Measurements from ENCODE around the gene OSBPL5. TPM values are rescaled to one million over a fixed set of nuclear protein-coding genes. Genes with fewer than 3 reads are reported as not detected.
A peak's percentile ranks its signal among the peaks of the same experiment; 100 is the strongest.

The OSBPL5 gene
- total RNA-seq, 1 donor from 2014 or later = 115 TPM

DNA sequence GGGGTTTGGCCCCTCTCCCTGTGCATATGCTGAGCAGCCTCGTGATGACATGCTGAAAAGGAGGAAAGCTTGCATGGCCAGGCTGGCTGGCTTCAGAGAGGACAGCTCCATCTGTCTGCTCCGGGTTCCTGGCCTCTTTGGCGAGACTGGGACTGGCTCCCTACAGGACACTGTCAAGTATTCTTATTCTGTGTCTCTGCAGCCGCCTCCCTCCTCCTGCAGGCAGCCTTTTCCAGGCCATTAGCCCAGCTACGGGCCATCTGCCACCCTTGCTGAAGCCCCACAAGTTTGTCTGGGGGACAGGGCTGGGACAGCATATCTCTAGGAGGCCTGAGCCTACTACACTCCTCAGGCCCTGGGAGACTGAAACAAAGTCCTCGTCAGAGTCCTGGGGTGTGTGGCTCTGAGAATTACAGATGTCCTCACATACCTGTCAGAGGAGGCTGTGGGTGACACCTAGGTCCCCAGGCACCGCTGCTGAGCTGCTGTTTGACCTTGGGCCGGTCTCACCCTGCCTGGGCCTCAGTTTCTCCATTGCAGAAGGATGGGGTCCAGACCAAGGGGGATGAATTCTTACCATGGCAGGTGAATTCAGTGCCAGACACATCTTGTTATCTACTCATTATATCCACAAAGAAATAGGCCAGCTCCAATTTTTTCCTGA is 42.5 kb upstream of the OSBPL5 start:
- H3K4me1 Mint-ChIP-seq (ENCODE audit: low read depth, unreplicated experiment) = peaks cover 13% of the 10 kb centered on the region
- H3K9me3 Mint-ChIP-seq (ENCODE audit: unreplicated experiment) = no peaks in the 10 kb centered on the region
- H3K4me3 Mint-ChIP-seq (ENCODE audit: unreplicated experiment) = no peak overlapping the region
- peaks cover 2% of the 10 kb centered on the region for H3K27me3 Mint-ChIP-seq (ENCODE audit: unreplicated experiment)
- H3K27ac Mint-ChIP-seq (ENCODE audit: unreplicated experiment) = no peak overlapping the region
- TF ChIP-seq, protein P1, sequence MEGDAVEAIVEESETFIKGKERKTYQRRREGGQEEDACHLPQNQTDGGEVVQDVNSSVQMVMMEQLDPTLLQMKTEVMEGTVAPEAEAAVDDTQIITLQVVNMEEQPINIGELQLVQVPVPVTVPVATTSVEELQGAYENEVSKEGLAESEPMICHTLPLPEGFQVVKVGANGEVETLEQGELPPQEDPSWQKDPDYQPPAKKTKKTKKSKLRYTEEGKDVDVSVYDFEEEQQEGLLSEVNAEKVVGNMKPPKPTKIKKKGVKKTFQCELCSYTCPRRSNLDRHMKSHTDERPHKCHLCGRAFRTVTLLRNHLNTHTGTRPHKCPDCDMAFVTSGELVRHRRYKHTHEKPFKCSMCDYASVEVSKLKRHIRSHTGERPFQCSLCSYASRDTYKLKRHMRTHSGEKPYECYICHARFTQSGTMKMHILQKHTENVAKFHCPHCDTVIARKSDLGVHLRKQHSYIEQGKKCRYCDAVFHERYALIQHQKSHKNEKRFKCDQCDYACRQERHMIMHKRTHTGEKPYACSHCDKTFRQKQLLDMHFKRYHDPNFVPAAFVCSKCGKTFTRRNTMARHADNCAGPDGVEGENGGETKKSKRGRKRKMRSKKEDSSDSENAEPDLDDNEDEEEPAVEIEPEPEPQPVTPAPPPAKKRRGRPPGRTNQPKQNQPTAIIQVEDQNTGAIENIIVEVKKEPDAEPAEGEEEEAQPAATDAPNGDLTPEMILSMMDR (IDR thresholded peaks at IDR 0.05; ENCODE audit: partially characterized antibody, unreplicated experiment) = no peak
- H3K36me3 Mint-ChIP-seq (ENCODE audit: unreplicated experiment) = peaks cover 14% of the 10 kb centered on the region
- peak; percentile 57 for DNase-seq

DNA sequence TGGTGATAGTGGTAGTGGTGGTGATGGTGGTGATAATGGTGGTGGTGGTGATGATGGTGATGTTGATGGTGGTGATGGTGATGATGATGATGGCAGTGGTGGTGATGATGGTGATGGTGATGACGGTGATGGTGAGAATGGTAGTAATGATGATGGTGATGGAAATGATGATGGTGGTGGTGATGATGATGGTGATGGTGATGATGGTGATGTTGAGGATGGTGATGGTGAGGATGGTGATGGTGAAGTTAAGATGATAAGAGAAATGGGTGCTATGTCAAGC is 41.8 kb upstream of the OSBPL5 start:
- TF ChIP-seq, protein P1 (IDR thresholded peaks at IDR 0.05; ENCODE audit: partially characterized antibody, unreplicated experiment) = no peak
- no peak for DNase-seq
- Mint-ChIP-seq H3K4me3 (ENCODE audit: unreplicated experiment) (no peak overlapping the region), H3K36me3 (ENCODE audit: unreplicated experiment) (peaks cover 11% of the 10 kb centered on the region), H3K9me3 (ENCODE audit: unreplicated experiment) (peaks cover 1% of the 10 kb centered on the region), H3K27me3 (ENCODE audit: unreplicated experiment) (peaks cover 2% of the 10 kb centered on the region), H3K4me1 (ENCODE audit: low read depth, unreplicated experiment) (peaks cover 15% of the 10 kb centered on the region), H3K27ac (ENCODE audit: unreplicated experiment) (no peak overlapping the region)

DNA sequence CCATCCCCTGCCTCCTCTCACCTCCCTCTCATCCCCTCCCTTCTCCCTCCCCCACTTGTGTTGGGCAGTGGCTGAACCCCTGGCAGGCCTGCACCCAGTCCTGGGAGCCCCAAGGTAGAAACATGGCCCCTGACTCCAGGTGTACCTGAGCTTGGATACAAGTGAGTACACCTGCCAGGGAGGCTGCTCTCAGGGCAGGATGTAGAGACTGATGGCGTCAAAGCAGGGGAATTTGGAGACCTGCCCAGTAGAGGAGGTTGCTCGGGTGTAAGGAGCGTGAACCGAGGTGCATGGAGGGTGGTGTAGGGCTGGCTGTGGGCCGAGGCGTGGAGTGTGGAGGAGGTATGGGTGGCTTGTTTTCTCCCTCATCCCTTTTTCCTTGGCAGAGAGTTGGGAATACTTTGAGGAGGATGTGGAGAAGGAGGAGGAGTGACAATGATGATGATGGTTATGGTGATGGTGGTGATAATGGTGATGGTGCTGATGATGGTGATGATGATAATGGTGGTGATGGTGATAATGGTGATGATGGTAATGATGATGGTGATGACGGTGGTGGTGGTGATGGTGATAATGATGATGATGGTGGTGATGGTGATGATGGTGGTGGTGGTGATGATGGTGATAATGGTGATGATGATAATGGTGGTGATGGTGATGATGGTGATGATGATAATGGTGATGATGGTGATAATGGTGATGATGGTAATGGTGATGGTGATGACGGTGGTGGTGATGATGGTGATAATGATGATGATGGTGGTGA is 41.2 kb upstream of the OSBPL5 start:
- TF ChIP-seq, protein P1 (IDR thresholded peaks at IDR 0.05; ENCODE audit: partially characterized antibody, unreplicated experiment) = no peak
- peaks cover 6% of the 10 kb centered on the region for H3K36me3 Mint-ChIP-seq (ENCODE audit: unreplicated experiment)
- H3K27ac Mint-ChIP-seq (ENCODE audit: unreplicated experiment) = no peak overlapping the region
- H3K27me3 Mint-ChIP-seq (ENCODE audit: unreplicated experiment) = peaks cover 4% of the 10 kb centered on the region
- peak; percentile 5 for DNase-seq
- H3K9me3 Mint-ChIP-seq (ENCODE audit: unreplicated experiment) = peaks cover 2% of the 10 kb centered on the region
- peaks cover 15% of the 10 kb centered on the region for H3K4me1 Mint-ChIP-seq (ENCODE audit: low read depth, unreplicated experiment)
- H3K4me3 Mint-ChIP-seq (ENCODE audit: unreplicated experiment) = no peak overlapping the region

DNA sequence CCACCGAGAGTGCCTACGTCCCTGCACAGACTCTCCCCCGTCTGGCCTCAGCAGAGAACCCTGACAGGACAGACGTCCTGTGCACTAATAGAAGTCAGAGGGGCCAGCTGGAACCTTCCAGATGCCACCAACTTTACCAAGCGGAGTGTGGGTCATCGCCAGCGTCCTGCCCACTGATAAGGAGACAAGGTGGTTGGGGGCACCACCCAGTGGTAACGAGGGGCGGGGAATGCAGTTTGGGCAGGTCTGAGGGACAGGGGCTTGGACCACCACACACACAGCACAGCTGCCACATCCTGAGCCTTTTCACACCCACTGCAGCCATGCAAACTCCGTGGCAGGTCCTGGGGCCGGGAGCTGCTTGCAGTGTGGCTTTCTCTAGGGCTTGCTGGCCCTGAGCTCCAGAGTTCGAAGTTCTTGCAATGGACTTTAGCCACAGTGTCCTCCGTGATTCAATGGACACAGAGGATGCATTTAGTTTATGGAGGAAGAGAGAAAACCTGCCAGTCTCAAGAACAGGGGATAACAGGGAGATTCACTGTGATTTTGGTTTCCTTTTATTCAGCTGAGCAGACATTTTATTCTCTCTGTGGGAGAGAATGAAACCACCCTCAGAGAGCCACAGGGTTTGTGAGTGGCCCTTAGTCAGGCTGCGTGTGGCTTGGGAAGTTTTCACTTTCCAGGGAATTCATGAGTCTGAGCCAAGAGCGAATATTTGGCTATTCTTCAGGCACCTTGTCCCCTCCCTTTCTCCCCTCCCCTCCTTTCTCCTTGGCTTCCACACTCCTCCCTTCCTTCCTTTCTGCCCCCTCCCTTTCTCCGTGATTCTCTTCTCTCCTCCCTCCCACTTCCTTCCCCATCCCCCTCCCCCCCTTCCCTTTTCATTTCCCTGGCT is 40.4 kb upstream of the OSBPL5 start:
- peaks cover 2% of the 10 kb centered on the region for H3K9me3 Mint-ChIP-seq (ENCODE audit: unreplicated experiment)
- H3K36me3 Mint-ChIP-seq (ENCODE audit: unreplicated experiment) = peaks cover under 1% of the 10 kb centered on the region
- H3K27me3 Mint-ChIP-seq (ENCODE audit: unreplicated experiment) = peaks cover 4% of the 10 kb centered on the region
- H3K4me1 Mint-ChIP-seq (ENCODE audit: low read depth, unreplicated experiment) = peaks cover 15% of the 10 kb centered on the region
- DNase-seq = peak; percentile 23
- TF ChIP-seq, protein P1 (IDR thresholded peaks at IDR 0.05; ENCODE audit: partially characterized antibody, unreplicated experiment) = no peak
- peak overlapping the region; percentile 64 for H3K27ac Mint-ChIP-seq (ENCODE audit: unreplicated experiment)
- no peak overlapping the region for H3K4me3 Mint-ChIP-seq (ENCODE audit: unreplicated experiment)
